Activated naive CD4-positive, alpha-beta T cell treated with anti-CD3 and anti-CD28 coated beads, Interleukin-2, amount 10 ng/mL, durations not matched to agents 7 days and 5 days (primary cell): ENCODE results near the gene KCTD13.

Experiments used
- CTCF ChIA-PET: fragments of 350-600 bp; sonication (Branson Sonifier 250); formaldehyde crosslinking; loops from one replicate; lab custom pipeline; 2021; ENCODE audit warnings: antibody characterized with exemption; lab: Charles Lee
- DNase-seq: peaks from one replicate; pipeline ENCODE4 v3.0.0-alpha.2; 2020
- H3K27ac Mint-ChIP-seq: one replicate; pipeline ENCODE4 v1.8.0; 2021; ENCODE audit warnings: mild to moderate bottlenecking, moderate library complexity, mixed read lengths
- H3K27me3 Mint-ChIP-seq: one replicate; pipeline ENCODE4 v1.8.0; 2021; ENCODE audit warnings: mild to moderate bottlenecking, mixed read lengths
- H3K36me3 Mint-ChIP-seq: one replicate; pipeline ENCODE4 v1.8.0; 2021; ENCODE audit warnings: mixed read lengths
- H3K4me1 Mint-ChIP-seq: one replicate; pipeline ENCODE4 v1.8.0; 2021; ENCODE audit warnings: mixed read lengths
- H3K4me3 Mint-ChIP-seq: one replicate; pipeline ENCODE4 v1.8.0; 2021; ENCODE audit warnings: mild to moderate bottlenecking, moderate library complexity, mixed read lengths
- H3K9me3 Mint-ChIP-seq: one replicate; pipeline ENCODE4 v1.8.0; 2021; ENCODE audit warnings: mixed read lengths

KCTD13 gene

GRCh38 chr16:29925781-29926710, at the start of gene KCTD13:
TSS of gene KCTD13 (minus strand) at chr16:29926226. CDS start at chr16:29926033, 193 bp downstream.
- CTCF ChIA-PET: interaction anchor here (0.6 to 1.3 kb wide), 5 partner anchors 78 to 536 kb away, joined by 3 to 4 read pairs (median 3); no protein-coding TSS in a partner anchor
- Mint-ChIP-seq H3K4me3 (peak within 1 kb of the TSS; percentile 81), H3K27me3 (peaks cover 4% of the 10 kb centered on the region), H3K27ac (peak within 1 kb of the TSS; percentile 91), H3K9me3 (no peaks in the 10 kb centered on the region), H3K4me1 (peaks cover 37% of the 10 kb centered on the region), H3K36me3 (peaks cover 12% of the 10 kb centered on the region)
- DNase-seq: peak; percentile 87

DNA sequence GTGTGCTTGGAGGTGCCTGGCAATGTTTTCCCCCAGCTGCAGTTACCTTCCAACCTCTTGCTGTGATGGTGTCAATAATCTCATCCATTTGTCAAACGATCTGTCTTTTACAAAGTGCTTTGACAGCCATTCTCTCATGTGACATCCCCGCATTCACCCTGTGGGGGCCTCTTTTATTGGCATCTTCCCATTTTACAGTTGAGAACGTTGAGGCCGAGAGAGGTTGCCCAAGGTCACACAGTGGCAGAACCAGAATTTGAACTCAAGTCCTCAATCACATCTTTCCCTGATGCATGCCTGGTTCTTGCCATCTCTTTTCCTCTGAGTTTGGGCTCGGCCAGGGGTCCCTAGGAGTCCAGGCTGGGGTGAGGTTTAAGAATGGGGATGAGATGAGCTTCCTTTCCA, 49.1 kb upstream of the KCTD13 start:
- no peaks in the 10 kb centered on the region for H3K27me3 Mint-ChIP-seq
- peak overlapping the region; percentile 81 for H3K4me3 Mint-ChIP-seq
- H3K4me1 Mint-ChIP-seq: peaks cover 38% of the 10 kb centered on the region
- DNase-seq: no peak
- H3K9me3 Mint-ChIP-seq: no peaks in the 10 kb centered on the region
- H3K27ac Mint-ChIP-seq: peak overlapping the region; percentile 40
- CTCF ChIA-PET: interaction anchor here (1.8 to 2.8 kb wide), 2 partner anchors 13 to 30 kb away, joined by 6 to 9 read pairs; partner anchors contain the start of gene TMEM219
- H3K36me3 Mint-ChIP-seq: peaks cover 38% of the 10 kb centered on the region

DNA sequence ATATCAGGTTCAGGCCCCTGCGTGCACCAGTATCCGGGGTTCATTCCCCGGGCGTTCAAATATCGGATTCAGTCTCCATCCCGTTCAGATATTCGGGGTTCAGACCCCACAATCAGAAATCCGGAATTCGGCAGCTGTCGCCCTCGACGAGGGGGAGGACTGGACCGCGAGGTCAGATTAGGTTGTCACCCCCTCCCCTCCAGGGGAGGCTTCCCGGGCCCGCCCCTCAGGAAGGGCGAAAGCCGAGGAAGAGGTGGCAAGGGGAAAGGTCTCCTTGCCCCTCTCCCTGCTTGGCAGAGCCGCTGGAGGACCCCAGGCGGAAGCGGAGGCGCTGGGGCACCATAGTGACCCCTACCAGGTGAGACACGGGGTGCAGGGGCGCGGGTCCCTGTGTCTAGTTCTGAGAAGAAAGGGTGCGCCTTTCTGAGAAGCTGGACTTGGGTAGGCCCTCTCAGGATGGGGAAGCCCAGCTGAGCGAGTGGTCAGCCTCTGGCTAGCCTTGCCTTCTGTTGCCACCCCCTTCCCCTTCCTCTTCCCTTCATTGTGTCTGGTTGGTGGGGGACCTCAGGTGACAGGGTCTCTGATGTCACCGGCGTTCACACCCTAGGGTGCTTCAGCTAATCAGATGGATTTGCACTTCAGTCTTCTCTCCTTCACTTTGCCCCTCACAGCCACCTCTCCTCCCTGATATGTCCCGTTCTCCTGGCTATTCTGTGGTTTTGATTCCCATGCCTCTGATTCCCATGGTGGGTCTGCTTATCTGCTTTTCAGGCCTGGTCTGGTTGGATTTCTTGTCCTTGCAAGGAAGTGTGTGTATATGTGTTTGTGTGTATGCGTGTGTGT, 48.5 kb upstream of the KCTD13 start:
- Mint-ChIP-seq H3K4me1 (peaks cover 38% of the 10 kb centered on the region), H3K9me3 (no peaks in the 10 kb centered on the region), H3K4me3 (peak overlapping the region; percentile 81), H3K27ac (peak overlapping the region; percentile 80), H3K27me3 (no peaks in the 10 kb centered on the region), H3K36me3 (peaks cover 37% of the 10 kb centered on the region)
- CTCF ChIA-PET: interaction anchor here (1.4 to 2.8 kb wide), 2 partner anchors 12 to 58 kb away, joined by 4 to 9 read pairs; partner anchors contain the start of gene TMEM219
- peak; percentile 46 for DNase-seq

DNA sequence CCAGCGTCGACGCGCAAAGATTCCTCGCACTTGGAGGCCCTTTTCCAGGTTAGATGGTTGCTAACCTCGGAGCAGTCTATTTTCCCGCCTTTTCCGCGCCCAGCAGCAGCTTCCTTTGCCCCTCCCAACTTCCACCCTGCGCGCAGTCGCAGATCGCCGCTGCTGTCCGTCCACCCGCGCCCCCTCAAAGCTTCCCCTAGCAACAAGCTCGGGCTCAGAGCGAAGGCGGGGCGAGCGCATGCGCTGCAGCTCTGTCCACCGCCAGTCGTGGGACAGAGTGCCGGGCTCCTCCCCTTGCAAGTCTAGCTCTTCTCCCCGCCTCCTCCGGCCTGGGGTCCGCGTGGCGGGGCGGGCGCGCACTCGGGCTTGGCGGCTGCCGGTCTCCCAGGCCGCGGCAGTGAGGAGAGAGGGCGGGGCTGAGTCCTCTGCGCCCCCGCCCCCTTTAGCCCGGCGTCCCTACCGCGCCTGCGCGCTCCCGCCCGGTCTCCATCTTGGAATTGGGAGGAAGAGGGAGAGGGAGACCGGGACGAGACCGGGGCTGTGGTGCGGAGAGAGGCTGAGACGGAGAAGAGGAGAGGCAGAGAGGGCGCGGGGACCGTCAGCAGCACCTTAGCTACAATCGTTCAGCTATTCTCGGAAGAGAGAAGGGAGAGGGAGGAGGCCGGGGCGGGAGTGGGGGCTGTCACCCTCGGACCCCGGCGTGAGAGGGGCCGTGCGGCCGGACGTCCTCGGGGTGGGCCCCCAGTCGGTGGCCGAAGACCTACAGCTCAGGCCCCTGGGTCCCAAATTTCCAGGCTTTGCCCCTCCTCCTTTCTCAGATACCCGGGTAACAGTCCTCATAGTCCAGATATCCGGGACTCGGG, 47.6 kb upstream of the KCTD13 start, which contains the start of gene TAOK2:
TAOK2 (plus strand) TSS at position 485 of the 863 bp plus-strand sequence. CDS start 3,905 bp downstream, outside the sequence.
- Mint-ChIP-seq H3K36me3 (peaks cover 35% of the 10 kb centered on the region), H3K27ac (peak within 1 kb of the TSS; percentile 91), H3K4me3 (peak within 1 kb of the TSS; percentile 81), H3K27me3 (no peaks in the 10 kb centered on the region), H3K9me3 (no peaks in the 10 kb centered on the region), H3K4me1 (peaks cover 38% of the 10 kb centered on the region)
- CTCF ChIA-PET: interaction anchor here (0.9 to 2.8 kb wide), 6 partner anchors 12 to 166 kb away, joined by 3 to 10 read pairs (median 4); partner anchors contain the start of genes PAGR1 and TMEM219
- DNase-seq: peak; percentile 97

DNA sequence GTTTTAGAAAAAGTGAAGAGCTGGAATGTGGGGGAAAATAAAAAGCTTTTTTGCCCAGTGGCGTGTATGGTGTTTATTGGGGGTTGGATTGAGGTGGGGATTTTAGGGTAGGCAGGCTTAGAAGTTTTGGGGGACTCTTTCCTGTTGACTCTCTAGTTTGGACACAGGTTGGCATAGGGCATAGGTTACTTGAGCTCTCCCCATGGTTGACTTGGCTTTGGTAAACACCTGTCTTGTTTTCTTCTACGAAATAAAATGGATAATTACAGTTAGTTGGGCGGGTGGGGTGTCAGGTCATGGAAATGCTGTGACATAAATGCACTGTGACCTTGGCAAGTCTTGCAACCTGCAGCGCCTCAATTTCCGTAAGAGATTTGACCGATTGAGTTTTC, 47.0 kb upstream of the KCTD13 start:
- DNase-seq: no peak
- Mint-ChIP-seq H3K36me3 (peaks cover 35% of the 10 kb centered on the region), H3K4me1 (peaks cover 38% of the 10 kb centered on the region), H3K4me3 (peak overlapping the region; percentile 81), H3K9me3 (no peaks in the 10 kb centered on the region), H3K27ac (peak overlapping the region; percentile 86), H3K27me3 (no peaks in the 10 kb centered on the region)
- CTCF ChIA-PET: interaction anchor here (0.9 to 2.8 kb wide), 5 partner anchors 11 to 165 kb away, joined by 3 to 10 read pairs (median 5); partner anchors contain the start of genes PAGR1 and TMEM219

DNA sequence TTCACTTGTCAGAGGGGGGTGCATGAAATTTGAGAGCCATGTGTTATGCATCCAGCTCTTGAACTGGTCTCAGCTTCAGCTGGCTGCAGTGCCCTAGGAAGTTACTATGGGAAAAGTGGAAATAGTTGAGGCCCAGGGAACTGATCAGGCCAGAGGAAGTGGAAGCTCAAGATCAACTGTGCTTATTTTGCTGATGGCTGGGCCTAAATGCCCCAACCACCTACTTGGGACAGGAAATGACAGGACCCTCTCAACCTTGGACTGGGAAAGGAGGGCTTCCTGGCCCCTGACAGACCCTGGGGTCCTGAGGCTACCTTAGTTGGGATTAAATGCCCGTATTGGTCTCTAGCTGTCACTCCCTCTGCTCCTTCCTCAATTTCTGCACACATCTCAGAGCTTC, 46.5 kb upstream of the KCTD13 start:
- no peak for DNase-seq
- Mint-ChIP-seq H3K4me3 (no peak overlapping the region), H3K4me1 (peaks cover 38% of the 10 kb centered on the region), H3K9me3 (no peaks in the 10 kb centered on the region), H3K27ac (peak overlapping the region; percentile 86), H3K27me3 (no peaks in the 10 kb centered on the region), H3K36me3 (peaks cover 31% of the 10 kb centered on the region)
- CTCF ChIA-PET: interaction anchor here (1.3 to 2.8 kb wide), 5 partner anchors 10 to 165 kb away, joined by 4 to 10 read pairs (median 5); partner anchors contain the start of genes PAGR1 and TMEM219

GRCh38 chr16:29971304-29971703, 45.3 kb upstream of the KCTD13 start:
- Mint-ChIP-seq H3K4me1 (peaks cover 28% of the 10 kb centered on the region), H3K27ac (no peak overlapping the region), H3K4me3 (no peak overlapping the region), H3K27me3 (no peaks in the 10 kb centered on the region), H3K36me3 (peaks cover 29% of the 10 kb centered on the region), H3K9me3 (no peaks in the 10 kb centered on the region)
- CTCF ChIA-PET: interaction anchor here (1.3 kb wide), 1 partner anchor 61 kb away, joined by 4 read pairs; no protein-coding TSS in a partner anchor
- no peak for DNase-seq

DNA sequence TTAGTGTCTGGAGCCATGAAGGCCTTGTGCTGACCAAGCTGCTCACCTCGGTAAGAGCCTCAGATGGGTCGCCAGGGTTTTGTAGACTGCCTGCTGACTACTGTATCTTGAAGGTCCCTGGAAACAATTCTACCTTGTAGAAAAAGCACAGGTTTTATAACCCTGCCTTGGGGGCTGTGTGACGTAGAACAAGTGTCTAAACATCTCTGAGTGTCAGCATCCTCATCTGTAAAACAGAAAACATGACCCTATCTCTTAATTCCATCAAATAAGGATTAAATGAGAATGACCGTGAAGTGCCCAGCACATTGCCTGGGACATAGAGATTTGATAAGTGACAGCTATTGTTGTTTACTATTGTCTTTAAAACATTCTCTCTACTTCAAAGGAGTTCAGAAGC, 42.2 kb upstream of the KCTD13 start:
- CTCF ChIA-PET: no interaction called here
- no peaks in the 10 kb centered on the region for H3K27me3 Mint-ChIP-seq
- no peak for DNase-seq
- H3K36me3 Mint-ChIP-seq: peaks cover 36% of the 10 kb centered on the region
- peaks cover 13% of the 10 kb centered on the region for H3K4me1 Mint-ChIP-seq
- H3K27ac Mint-ChIP-seq: no peak overlapping the region
- H3K4me3 Mint-ChIP-seq: no peak overlapping the region
- H3K9me3 Mint-ChIP-seq: no peaks in the 10 kb centered on the region

DNA sequence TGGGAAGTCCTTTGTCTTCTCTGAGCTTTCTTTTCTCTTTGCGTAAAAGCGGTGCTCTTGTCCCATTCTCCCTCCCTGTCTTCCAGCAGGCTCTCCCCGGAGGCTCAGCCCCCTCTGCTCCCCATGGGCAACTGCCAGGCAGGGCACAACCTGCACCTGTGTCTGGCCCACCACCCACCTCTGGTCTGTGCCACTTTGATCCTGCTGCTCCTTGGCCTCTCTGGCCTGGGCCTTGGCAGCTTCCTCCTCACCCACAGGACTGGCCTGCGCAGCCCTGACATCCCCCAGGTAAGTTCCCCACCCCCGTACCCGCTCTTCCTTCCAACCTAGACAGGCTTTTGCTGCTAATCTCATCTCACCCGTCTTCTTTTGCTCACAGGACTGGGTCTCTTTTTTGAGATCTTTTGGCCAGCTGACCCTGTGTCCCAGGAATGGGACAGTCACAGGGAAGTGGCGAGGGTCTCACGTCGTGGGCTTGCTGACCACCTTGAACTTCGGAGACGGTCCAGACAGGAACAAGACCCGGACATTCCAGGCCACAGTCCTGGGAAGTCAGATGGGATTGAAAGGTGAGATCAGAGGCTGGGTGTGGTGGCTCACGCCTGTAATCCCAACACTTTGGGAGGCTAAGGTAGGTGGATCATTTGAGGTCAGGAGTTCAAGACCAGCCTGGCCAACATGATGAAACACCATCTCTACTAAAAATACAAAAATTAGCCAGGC, 37.2 kb upstream of the KCTD13 start:
- H3K9me3 Mint-ChIP-seq: no peaks in the 10 kb centered on the region
- no peak for DNase-seq
- H3K27me3 Mint-ChIP-seq: no peaks in the 10 kb centered on the region
- peaks cover 25% of the 10 kb centered on the region for H3K4me1 Mint-ChIP-seq
- H3K4me3 Mint-ChIP-seq: peak overlapping the region; percentile 88
- H3K27ac Mint-ChIP-seq: peak overlapping the region; percentile 87
- CTCF ChIA-PET: interaction anchor here (1.4 to 1.9 kb wide), 2 partner anchors 11 to 63 kb away, joined by 3 to 9 read pairs; partner anchors contain the start of genes ASPHD1 and TAOK2
- H3K36me3 Mint-ChIP-seq: peaks cover 17% of the 10 kb centered on the region

GRCh38 chr16:29962344-29962994, 36.4 kb upstream of the KCTD13 start:
- Mint-ChIP-seq H3K4me1 (peaks cover 25% of the 10 kb centered on the region), H3K4me3 (peak overlapping the region; percentile 88), H3K9me3 (no peaks in the 10 kb centered on the region), H3K36me3 (peaks cover 15% of the 10 kb centered on the region), H3K27ac (peak overlapping the region; percentile 87), H3K27me3 (no peaks in the 10 kb centered on the region)
- CTCF ChIA-PET: interaction anchor here (0.6 to 1.9 kb wide), 4 partner anchors 12 to 634 kb away, joined by 3 to 9 read pairs (median 3); partner anchors contain the start of genes ASPHD1 and TAOK2
- no peak for DNase-seq

DNA sequence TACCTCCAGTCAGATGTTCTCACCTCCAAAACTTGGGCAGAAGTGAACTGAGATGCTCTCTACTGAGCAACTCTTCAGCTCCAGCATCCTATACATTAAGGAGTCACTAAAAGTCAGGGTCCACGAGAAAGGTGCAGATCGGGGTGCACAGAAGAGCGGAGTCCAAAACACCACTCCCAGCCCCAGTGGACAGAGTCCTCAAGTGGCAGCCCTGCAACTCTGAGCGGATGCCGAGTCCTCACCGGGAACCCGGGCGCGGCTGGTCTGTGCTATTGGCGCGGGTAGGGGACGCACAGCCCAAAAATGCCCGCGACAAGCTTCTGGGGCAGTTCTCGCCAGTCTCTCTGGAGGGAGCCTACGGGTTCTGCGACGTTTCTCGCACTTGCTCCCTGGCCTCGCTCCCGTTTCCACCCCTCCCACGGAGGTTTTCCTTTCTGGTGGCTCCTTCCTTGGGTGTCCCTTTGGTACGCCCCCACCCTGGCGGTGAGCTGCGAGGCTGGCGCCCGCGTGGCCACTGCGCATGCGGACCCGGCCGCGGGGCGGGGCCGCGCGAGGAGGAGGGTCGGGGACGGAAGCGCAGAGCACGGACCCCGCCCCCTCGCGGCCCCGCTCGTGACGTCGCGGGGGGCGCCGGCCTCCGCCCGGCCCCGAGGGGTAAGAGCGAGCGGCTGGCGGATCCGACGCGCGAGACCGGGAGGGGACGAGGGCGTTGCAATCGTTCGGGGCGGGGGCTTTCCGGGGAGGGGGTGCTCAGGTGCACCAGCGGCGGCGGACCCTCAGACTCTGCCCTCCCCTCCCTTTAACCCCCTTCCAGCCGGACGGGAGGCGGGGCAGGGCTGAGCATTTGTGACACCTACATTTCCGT, 35.7 kb upstream of the KCTD13 start, which contains the start of gene TMEM219:
TMEM219 (plus strand) TSS at position 601 of the 865 bp plus-strand sequence. CDS start 1,065 bp downstream, outside the sequence.
- Mint-ChIP-seq H3K36me3 (peaks cover 15% of the 10 kb centered on the region), H3K27me3 (peaks cover 7% of the 10 kb centered on the region), H3K4me3 (peak within 1 kb of the TSS; percentile 88), H3K9me3 (no peaks in the 10 kb centered on the region), H3K27ac (peak within 1 kb of the TSS; percentile 90), H3K4me1 (peaks cover 25% of the 10 kb centered on the region)
- DNase-seq: peak; percentile 94
- CTCF ChIA-PET: interaction anchor here (0.6 to 1.9 kb wide), 5 partner anchors 12 to 70 kb away, joined by 3 to 9 read pairs (median 3); partner anchors contain the start of genes ASPHD1 and TAOK2
